H1 (cell line): Measurements from ENCODE around the gene TMPRSS9.
"Not testable (repeated sequence)": the region's sequence is repeated elsewhere in the genome, so short reads cannot be mapped to it uniquely, and the experiment has no call there.

ENCODE experiments used
- BACH1 ChIP-seq: IDR thresholded peaks from 2 replicates; pipeline ENCODE4 v1.6.1; 2012; ENCODE audit warnings: low read length, improper control_type of control experiment
- CTCF ChIP-seq, 3 experiments: IDR thresholded peaks; 1 replicate in 2 of 3; 2 replicates in 1 of 3; pipeline versions ENCODE4 v1.5.1 to v1.6.1; 2011; ENCODE audit warnings: low read length in 3 of 3, mild to moderate bottlenecking in 3 of 3, inconsistent platforms in 2 of 3, low read depth in 1 of 3, moderate library complexity in 1 of 3; ENCODE audit not compliant: insufficient read depth in 1 of 3; ENCODE audit errors: control extremely low read depth in 1 of 3
- EGR1 ChIP-seq: IDR thresholded peaks from 2 replicates; pipeline ENCODE4 v1.6.1; 2011; ENCODE audit warnings: low read depth, low read length, borderline replicate concordance
- EP300 ChIP-seq, 2 experiments: IDR thresholded peaks; 1 replicate in 1 of 2; 2 replicates in 1 of 2; pipeline ENCODE4 v1.6.1; 2011 to 2012; ENCODE audit warnings: low read depth in 2 of 2, low read length in 2 of 2, mild to moderate bottlenecking in 2 of 2, borderline replicate concordance in 1 of 2, inconsistent platforms in 1 of 2, moderate library complexity in 1 of 2
- EZH2 ChIP-seq: fragments of 200-600 bp; sonication (generic); IDR thresholded peaks from 2 replicates; pipeline ENCODE4 v1.7.1; 2012; ENCODE audit warnings: low read depth, mild to moderate bottlenecking, moderate library complexity, low read length, inconsistent platforms; ENCODE audit not compliant: severe bottlenecking
- GABPA ChIP-seq: IDR thresholded peaks from 2 replicates; pipeline ENCODE4 v1.6.1; 2011; ENCODE audit warnings: mild to moderate bottlenecking, low read length, moderate library complexity, borderline replicate concordance; ENCODE audit not compliant: insufficient read depth
- JUN ChIP-seq: IDR thresholded peaks from 2 replicates; pipeline ENCODE4 v1.6.1; 2011; ENCODE audit warnings: low read depth, mild to moderate bottlenecking, improper control_type of control experiment, low read length
- MAFK ChIP-seq: IDR thresholded peaks from 2 replicates; pipeline ENCODE4 v1.6.1; 2012; ENCODE audit warnings: low read depth, mild to moderate bottlenecking, improper control_type of control experiment, low read length
- SIN3A ChIP-seq, 2 experiments: IDR thresholded peaks in 1 of 2; conservative IDR thresholded peaks in 1 of 2; 2 replicates each; pipeline ENCODE4 v1.6.1; 2011 to 2012; ENCODE audit warnings: low read length in 2 of 2, improper control_type of control experiment in 1 of 2, low read depth in 1 of 2, mild to moderate bottlenecking in 1 of 2
- TAF1 ChIP-seq: IDR thresholded peaks from 2 replicates; pipeline ENCODE4 v1.6.1; 2011; ENCODE audit warnings: mild to moderate bottlenecking, low read depth, low read length
- TAF7 ChIP-seq: optimal IDR thresholded peaks from 2 replicates; pipeline ENCODE3; 2011; ENCODE audit warnings: low read depth, mild to moderate bottlenecking, inconsistent platforms, low read length, moderate library complexity, borderline replicate concordance

DNA sequence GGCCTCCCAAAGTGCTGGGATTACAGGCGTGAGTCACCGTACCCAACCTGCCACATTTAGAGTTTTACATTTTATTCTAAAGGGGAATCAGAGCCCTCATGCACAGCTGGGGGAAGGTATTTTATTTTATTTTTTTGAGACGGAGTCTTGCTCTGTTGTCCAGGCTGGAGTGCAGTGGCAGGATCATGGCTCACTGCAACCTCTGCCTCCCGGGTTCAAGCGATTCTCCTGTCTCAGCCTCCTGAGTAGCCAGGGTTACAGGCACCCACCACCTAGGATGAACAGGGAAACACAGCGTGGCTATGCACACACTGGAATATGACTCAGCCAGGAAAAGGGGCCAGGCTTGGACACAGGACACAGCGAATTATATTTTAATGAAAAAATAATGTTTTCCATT is 37.1 kb downstream of the TMPRSS9 start:
- not testable (repeated sequence) for TF ChIP-seq SIN3A (conservative IDR thresholded peaks at IDR 0.05 in 1 of 2, IDR thresholded peaks at IDR 0.05 in 1 of 2; ENCODE audit: low read depth in 1 of 2, low read length in 2 of 2); CTCF (IDR thresholded peaks at IDR 0.05; ENCODE audit: control extremely low read depth in 1 of 3, insufficient read depth in 1 of 3, low read depth in 1 of 3, low read length in 3 of 3); TAF7; JUN; BACH1; EP300 (IDR thresholded peaks at IDR 0.05; ENCODE audit: borderline replicate concordance in 1 of 2, low read depth in 2 of 2, low read length in 2 of 2); MAFK; EGR1; EZH2; GABPA; TAF1
